Heart left ventricle (tissue), 16 donors: ENCODE results near the gene EPB41L4B. TPM values are rescaled to one million over a fixed set of nuclear protein-coding genes. Genes with fewer than 3 reads are reported as not detected.
A peak's percentile ranks its signal among the peaks of the same experiment; 100 is the strongest.

ENCODE experiments used
- ATAC-seq, 4 donors: fragments of 200-7000 bp; cut with Tn5 transposase; one replicate each; pipeline ENCODE4 v1.9.1; 2020 to 2022; ENCODE audit warnings: moderate library complexity in 4 of 4, mild to moderate bottlenecking in 3 of 4, moderate number of reproducible peaks in 1 of 4
- DNase-seq, 5 donors: peaks; one replicate each; pipeline ENCODE4 v3.0.0-alpha.2; 2020
- H3K27ac ChIP-seq, 12 donors: fragments of 200-600 bp; sonication (generic) in 4 of 12; one replicate each; pipeline versions ENCODE4 v1.5.0 to v1.8.0; 2016 to 2022; ENCODE audit warnings: mild to moderate bottlenecking in 2 of 12
- H3K27me3 ChIP-seq, 9 donors: fragments of 200-600 bp; sonication (generic) in 2 of 9; one replicate each; pipeline versions ENCODE4 v1.5.1 to v1.8.0; 2016 to 2022; ENCODE audit warnings: mild to moderate bottlenecking in 3 of 9
- H3K36me3 ChIP-seq, 9 donors: fragments of 200-600 bp; sonication (generic) in 2 of 9; one replicate each; pipeline versions ENCODE4 v1.5.0 to v1.8.0; 2018 to 2022; ENCODE audit warnings: mild to moderate bottlenecking in 2 of 9
- H3K4me1 ChIP-seq, 12 donors: fragments of 200-600 bp; sonication (generic) in 4 of 12; one replicate each; pipeline versions ENCODE4 v1.5.0 to v1.8.0; 2016 to 2022; ENCODE audit warnings: mild to moderate bottlenecking in 3 of 12
- H3K4me3 ChIP-seq, 12 donors: fragments of 200-600 bp; sonication (generic) in 4 of 12; one replicate each; pipeline versions ENCODE4 v1.5.0 to v1.8.0; 2017 to 2022; ENCODE audit warnings: mild to moderate bottlenecking in 9 of 12, moderate library complexity in 4 of 12
- H3K9me3 ChIP-seq, 12 donors: fragments of 200-600 bp; sonication (generic) in 4 of 12; one replicate each; pipeline versions ENCODE4 v1.5.0 to v1.8.0; 2016 to 2022; ENCODE audit warnings: mild to moderate bottlenecking in 1 of 12
- CTCF ChIP-seq, 12 donors: fragments of 200-600 bp; sonication (generic) in 4 of 12; IDR thresholded peaks; one replicate each; pipeline versions ENCODE4 v1.5.0 to v1.8.0; 2018 to 2022; ENCODE audit warnings: antibody characterized with exemption in 12 of 12, mild to moderate bottlenecking in 5 of 12
- POLR2A ChIP-seq, 2 donors: fragments of 450-650 bp; IDR thresholded peaks; one replicate each; pipeline ENCODE4 v1.6.1; 2017; ENCODE audit warnings: antibody characterized with exemption in 2 of 2, mild to moderate bottlenecking in 2 of 2, moderate library complexity in 2 of 2
- WGBS, 4 donors: extraction: QIAGEN DNeasy Blood & Tissue Kit in 2 of 4; methylation state at CpG; one replicate each; pipeline versions ENCODE4 v1.1.5 to v1.1.7; 2013 to 2018; 5-methylcytosine and 5-hydroxymethylcytosine counted together
- intact Hi-C, 10 donors: fragments of 100-400 bp; cut with DNase I; formaldehyde crosslinking; loops; one replicate each; pipeline versions ENCODE4 v1.11.1 to v1.14.2; 2022
- polyA plus RNA-seq, 2 donors: library from polyadenylated mRNA; stranded (reverse); fragments of 200-250 nt; gene quantifications; one replicate each; pipeline ENCODE4 v1.2.3, GENCODE V29; 2013
- total RNA-seq, 9 donors: library from RNA; depleted of rRNA in 2 of 9; stranded (reverse); fragments of >200 nt in 2 of 9; fragmentation: NEBNext Ultra II Directional in 3 of 9; extraction: Animal tissue kit (Norgen Biotek cat#: 25700) in 3 of 9; gene quantifications; one replicate each; pipeline versions ENCODE4 v1.1.0 to v1.2.4, GENCODE V29; 2016 to 2023
- donor health status: ischemic (EF 13 %, LVEDD 7.1; RV severe dilation, severe dysfunction).
- donor health status: healthy with polysubstance abuse.
- donor health status: DM: no; HTN: yes; CAD: no.
- donor health status: DM: no; HTN: no; CAD: no.
- donor health status: ischemic (EF 25% LVEDD 6.9; RV normal size, moderate dysfunction).
- donor health status: ischemic (EF 25% LVEDD 5.7; RV mildly dilated, moderate dysfunction).
- donor health status: healthy.
- donor health status: DM: yes; HTN: yes; CAD: no.
- donor health status: ischemic (EF 35%, LVEDD 5.7; RV mildly dilated, moderate dysfunction).
- donor health status: nonischemic (EF 11% LVEDD 7.7; RV severe dilation, severe dysfunction).
- donor health status: DM: yes; HTN: yes; CAD: no.
- donor health status: PGD.
- donor health status: ischemic (EF 29% LVEDD 5.4; RV normal size, mild dysfunction).
- donor health status: nonischemic (EF 23%, LVEDD 6.1; RV moderate dilation, normal function).

Gene EPB41L4B
- total and polyA plus RNA-seq, 11 donors = 0.71 to 16.5 (median 8.9) TPM

- 67 to 77% (median 71%) methylated on average over 7 of the region's 7 CpGs for WGBS, 4 donors
- intact Hi-C loops = loop anchor here in 4 of 10 donors (10.0 kb wide), 4 partner anchors 217 to 277 kb away; no protein-coding TSS in a partner anchor
- H3K36me3 ChIP-seq = no peaks in the 10 kb centered on the region
- peaks cover 0 to 6% (median 0%) of the 10 kb centered on the region in 9 donors for H3K27me3 ChIP-seq
- ATAC-seq (no peak), DNase-seq (no peak)
- no peak for TF ChIP-seq POLR2A (IDR thresholded peaks at IDR 0.05)
- TF ChIP-seq CTCF (IDR thresholded peaks at IDR 0.05) = no peak
- H3K27ac ChIP-seq = no peak overlapping the region
- no peaks in the 10 kb centered on the region for H3K9me3 ChIP-seq
- no peak overlapping the region for H3K4me3 ChIP-seq
- peaks cover 0 to 11% (median 6%) of the 10 kb centered on the region in 12 donors for H3K4me1 ChIP-seq
Observed at GRCh38 chr9:109248133-109248581, 72.7 kb downstream of the EPB41L4B start.

GRCh38 chr9:109247228-109247627 is 73.6 kb downstream of the EPB41L4B start:
- peaks cover 0 to 6% (median 0%) of the 10 kb centered on the region in 9 donors for H3K27me3 ChIP-seq
- TF ChIP-seq POLR2A (IDR thresholded peaks at IDR 0.05) (no peak), CTCF (IDR thresholded peaks at IDR 0.05) (no peak)
- intact Hi-C loops = loop anchor here in 4 of 10 donors (10.0 kb wide), 4 partner anchors 218 to 278 kb away; no protein-coding TSS in a partner anchor

DNA sequence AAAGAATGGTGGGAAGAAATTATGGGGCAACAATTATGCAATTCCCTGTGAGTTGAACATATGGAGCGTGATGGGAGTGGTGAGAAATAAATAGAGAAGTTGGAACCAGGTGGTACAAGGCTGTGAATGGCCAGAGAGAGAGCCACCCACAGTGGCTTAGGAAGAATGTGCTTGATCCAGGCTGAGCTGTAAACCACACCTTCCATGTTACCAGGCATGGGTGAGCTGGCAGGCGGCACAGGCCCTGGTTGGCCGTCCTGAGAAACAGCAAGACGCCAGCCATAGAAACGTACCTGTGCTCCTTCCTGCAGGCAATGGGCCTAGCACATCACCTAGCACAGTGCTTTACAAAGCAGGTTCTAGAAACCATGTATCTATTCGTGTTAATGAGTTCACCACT is 74.3 kb downstream of the EPB41L4B start:
- ATAC-seq = no peak
- Histone ChIP-seq H3K36me3 (no peaks in the 10 kb centered on the region), H3K27ac (no peak overlapping the region), H3K4me1 (peaks cover 0 to 17% (median 6%) of the 10 kb centered on the region in 12 donors), H3K27me3 (peaks cover 0 to 6% (median 0%) of the 10 kb centered on the region in 9 donors), H3K9me3 (no peaks in the 10 kb centered on the region), H3K4me3 (no peak overlapping the region)
- intact Hi-C loops = loop anchor here in 4 of 10 donors (10.0 kb wide), 4 partner anchors 218 to 278 kb away; no protein-coding TSS in a partner anchor
- DNase-seq = no peak
- WGBS, 4 donors = 81 to 92% (median 90%) methylated on average over 6 of the region's 6 CpGs
- TF ChIP-seq CTCF (IDR thresholded peaks at IDR 0.05) = no peak
- TF ChIP-seq POLR2A (IDR thresholded peaks at IDR 0.05) = no peak

More at GRCh38 chr9:109247228-109247627, 73.6 kb downstream of the EPB41L4B start:
- ATAC-seq = no peak
- Histone ChIP-seq H3K4me1 (peaks cover 0 to 12% (median 6%) of the 10 kb centered on the region in 12 donors), H3K4me3 (no peak overlapping the region), H3K27ac (no peak overlapping the region), H3K9me3 (no peaks in the 10 kb centered on the region), H3K36me3 (no peaks in the 10 kb centered on the region)
- DNase-seq = no peak

GRCh38 chr9:109245310-109245897 is 75.5 kb downstream of the EPB41L4B start:
- WGBS, 4 donors = 52 to 68% (median 61%) methylated on average over 6 of the region's 6 CpGs
- H3K27ac ChIP-seq = peak overlapping the region in 1 of 12 donors; percentile 53
- H3K4me3 ChIP-seq = no peak overlapping the region
- H3K9me3 ChIP-seq = no peaks in the 10 kb centered on the region
- H3K27me3 ChIP-seq = peaks cover 0 to 6% (median 0%) of the 10 kb centered on the region in 9 donors
- H3K4me1 ChIP-seq = peaks cover 0 to 17% (median 2%) of the 10 kb centered on the region in 12 donors
- TF ChIP-seq CTCF (IDR thresholded peaks at IDR 0.05) (no peak), POLR2A (IDR thresholded peaks at IDR 0.05) (no peak)
- ATAC-seq (peak; percentile 64 to 77 (median 72)), DNase-seq (no peak)
- no peaks in the 10 kb centered on the region for H3K36me3 ChIP-seq
- intact Hi-C loops = loop anchor here in 8 of 10 donors (1.0 to 10.0 kb wide), 7 partner anchors 75 to 279 kb away; partner anchors contain the start of gene EPB41L4B (in 4 of the 8)
